ENCODE measurements around the gene SETD9.
A peak's percentile ranks its signal among the peaks of the same experiment; 100 is the strongest.

- TF ChIP-seq CTCF (conservative IDR thresholded peaks at IDR 0.05; ENCODE audit: low read depth, low read length) = 0 out of 2 replicates have a peak, but pooled peaks have one; percentile 11
- TF ChIP-seq EZH2phosphoT487 (IDR thresholded peaks at IDR 0.05; ENCODE audit: borderline replicate concordance, low read length) = no peak
- TF ChIP-seq EZH2 (IDR thresholded peaks at IDR 0.05; ENCODE audit: low read length, unreplicated experiment) = no peak
These were observed 41.9 kb downstream of the SETD9 start for GRCh38 chr5:56951126-56951945.
